Ishikawa (cell line): Measurements from ENCODE around the gene ACADSB.

Experiments
- NFIC ChIP-seq: IDR thresholded peaks from 2 replicates; pipeline ENCODE4 v1.6.1; 2012
- TEAD4 ChIP-seq: IDR thresholded peaks from 2 replicates; pipeline ENCODE4 v1.6.1; 2012
- TF ChIP-seq, protein P1 (sequence below): IDR thresholded peaks from 2 replicates; pipeline ENCODE4 v1.6.1; 2012

DNA sequence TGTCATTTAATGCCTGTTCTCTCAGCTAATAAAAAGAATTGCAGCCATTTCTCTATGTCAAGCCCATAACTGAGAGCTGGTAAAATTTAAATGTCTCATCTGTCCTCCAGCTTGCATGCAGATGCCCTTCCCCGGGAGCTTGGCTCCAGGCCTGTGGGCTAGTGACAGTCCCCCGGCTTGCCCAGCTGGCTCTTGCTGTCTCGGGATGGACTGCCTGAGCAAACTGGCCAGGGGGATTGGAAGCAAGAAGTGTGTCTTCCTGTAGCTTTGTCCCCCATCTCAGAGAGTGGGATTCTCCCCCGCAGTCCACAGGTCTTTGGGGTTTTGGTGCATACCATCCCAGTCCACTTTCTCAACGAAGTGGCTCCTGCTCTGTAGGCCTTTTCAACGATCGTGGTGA lies 73.1 kb downstream of the ACADSB start:
- TF ChIP-seq NFIC = no peak
- no peak for TF ChIP-seq TEAD4
- TF ChIP-seq, protein P1, sequence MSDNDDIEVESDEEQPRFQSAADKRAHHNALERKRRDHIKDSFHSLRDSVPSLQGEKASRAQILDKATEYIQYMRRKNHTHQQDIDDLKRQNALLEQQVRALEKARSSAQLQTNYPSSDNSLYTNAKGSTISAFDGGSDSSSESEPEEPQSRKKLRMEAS = no peak
